CD4-positive, CD25-positive, alpha-beta regulatory T cell (primary cell): ENCODE results near the gene CAPN2. TPM values are rescaled to one million over a fixed set of nuclear protein-coding genes. Genes with fewer than 3 reads are reported as not detected.
A peak's percentile ranks its signal among the peaks of the same experiment; 100 is the strongest.

Experiments used
- ATAC-seq, 2 donors: fragments of 150-1000 bp; cut with Tn5 transposase; one replicate each; pipeline ENCODE4 v1.10.0; 2021; ENCODE audit warnings: low read depth in 2 of 2, moderate number of reproducible peaks in 2 of 2, moderate library complexity in 1 of 2
- DNase-seq, 3 donors: peaks; one replicate each; pipeline versions ENCODE4 v3.0.0 to v3.0.0-alpha.2; 2012 to 2022; ENCODE audit warnings: mixed read lengths in 1 of 3
- H3K27ac ChIP-seq: one replicate; pipeline ENCODE4 v1.7.0; 2013; ENCODE audit warnings: mild to moderate bottlenecking, low read length; ENCODE audit not compliant: insufficient read depth, poor library complexity, severe bottlenecking
- H3K27me3 ChIP-seq: one replicate; pipeline ENCODE4 v1.7.0; 2013; ENCODE audit warnings: low read length; ENCODE audit not compliant: control insufficient read depth, insufficient read depth
- H3K36me3 ChIP-seq: one replicate; pipeline ENCODE4 v1.7.0; 2013; ENCODE audit warnings: mild to moderate bottlenecking, low read length, moderate library complexity; ENCODE audit not compliant: control insufficient read depth, insufficient read depth
- H3K4me1 ChIP-seq: 2 replicates; pipeline ENCODE4 v1.7.0; 2013; ENCODE audit warnings: mild to moderate bottlenecking, low read length; ENCODE audit not compliant: insufficient read depth, control insufficient read depth, poor library complexity, severe bottlenecking
- H3K4me3 ChIP-seq: one replicate; pipeline ENCODE4 v1.7.0; 2013; ENCODE audit warnings: low read depth, mild to moderate bottlenecking, low read length, moderate library complexity
- H3K9me3 ChIP-seq, 2 experiments: 1 replicate in 1 of 2; 2 replicates in 1 of 2; pipeline ENCODE4 v1.7.0; 2013; ENCODE audit warnings: low read length in 2 of 2, mild to moderate bottlenecking in 1 of 2, moderate library complexity in 1 of 2; ENCODE audit not compliant: control insufficient read depth in 2 of 2
- H3K27ac Mint-ChIP-seq, 3 donors: one replicate each; pipeline ENCODE4 v1.8.0; 2020 to 2022; ENCODE audit warnings: mild to moderate bottlenecking in 3 of 3, mixed read lengths in 3 of 3, moderate library complexity in 2 of 3
- H3K27me3 Mint-ChIP-seq: one replicate; pipeline ENCODE4 v1.8.0; 2022; ENCODE audit warnings: mild to moderate bottlenecking, mixed read lengths
- H3K36me3 Mint-ChIP-seq: one replicate; pipeline ENCODE4 v1.8.0; 2020; ENCODE audit warnings: mixed read lengths
- H3K4me1 Mint-ChIP-seq, 4 donors: one replicate each; pipeline ENCODE4 v1.8.0; 2020 to 2022; ENCODE audit warnings: mixed read lengths in 4 of 4, mild to moderate bottlenecking in 1 of 4
- H3K4me3 Mint-ChIP-seq, 4 donors: one replicate each; pipeline ENCODE4 v1.8.0; 2020 to 2022; ENCODE audit warnings: mild to moderate bottlenecking in 4 of 4, mixed read lengths in 4 of 4, moderate library complexity in 3 of 4
- H3K9me3 Mint-ChIP-seq, 7 donors: one replicate each; pipeline ENCODE4 v1.8.0; 2020 to 2022; ENCODE audit warnings: mixed read lengths in 7 of 7, mild to moderate bottlenecking in 3 of 7, moderate library complexity in 2 of 7
- polyA plus RNA-seq, 4 donors: library from polyadenylated mRNA; unstranded; fragments of 300-500 nt; fragmentation: Illumina TruSeq; gene quantifications; one replicate each; pipeline ENCODE4 v1.2.3, GENCODE V29; 2021
- total RNA-seq: library from RNA; stranded (reverse); gene quantifications from one replicate; pipeline ENCODE4 v1.2.3, GENCODE V29; 2022

The CAPN2 gene
- total and polyA plus RNA-seq, 5 donors from 2014 or later = 132 to 278 (median 161) TPM

- Mint-ChIP-seq H3K9me3 (no peaks in the 10 kb centered on the region), H3K36me3 (peaks cover 32% of the 10 kb centered on the region), H3K27me3 (no peaks in the 10 kb centered on the region), H3K4me3 (no peak overlapping the region), H3K27ac (peak overlapping the region; percentile 44 to 69 (median 56)), H3K4me1 (peaks cover 0 to 8% (median 5%) of the 10 kb centered on the region in 4 donors)
- no peak overlapping the region for H3K4me3 ChIP-seq
- DNase-seq (no peak), ATAC-seq (no peak)
- no peaks in the 10 kb centered on the region for H3K27me3 ChIP-seq
- H3K27ac ChIP-seq = peak overlapping the region; percentile 10
- peaks cover 4% of the 10 kb centered on the region for H3K4me1 ChIP-seq
- peaks cover 43% of the 10 kb centered on the region for H3K36me3 ChIP-seq
- no peaks in the 10 kb centered on the region for H3K9me3 ChIP-seq
Observed at GRCh38 chr1:223780949-223781348, 68.6 kb downstream of the CAPN2 start.

GRCh38 chr1:223783676-223784075 lies 71.3 kb downstream of the CAPN2 start:
- peaks cover 21% of the 10 kb centered on the region for H3K36me3 Mint-ChIP-seq
- H3K4me1 Mint-ChIP-seq = peaks cover 0 to 6% (median 0%) of the 10 kb centered on the region in 4 donors
- no peak for ATAC-seq
- peak overlapping the region in 1 of 3 donors; percentile 21 for H3K27ac Mint-ChIP-seq
- Histone ChIP-seq H3K27ac (no peak overlapping the region), H3K4me3 (no peak overlapping the region), H3K27me3 (no peaks in the 10 kb centered on the region), H3K9me3 (no peaks in the 10 kb centered on the region), H3K4me1 (no peaks in the 10 kb centered on the region), H3K36me3 (peaks cover 35% of the 10 kb centered on the region)
- H3K27me3 Mint-ChIP-seq = no peaks in the 10 kb centered on the region
- no peaks in the 10 kb centered on the region for H3K9me3 Mint-ChIP-seq
- DNase-seq = no peak
- no peak overlapping the region for H3K4me3 Mint-ChIP-seq

- peaks cover 0 to 6% (median 0%) of the 10 kb centered on the region in 4 donors for H3K4me1 Mint-ChIP-seq
- no peak overlapping the region for H3K27ac Mint-ChIP-seq
- Histone ChIP-seq H3K27ac (no peak overlapping the region), H3K36me3 (peaks cover 33% of the 10 kb centered on the region), H3K4me3 (no peak overlapping the region), H3K9me3 (no peaks in the 10 kb centered on the region), H3K4me1 (no peaks in the 10 kb centered on the region), H3K27me3 (no peaks in the 10 kb centered on the region)
- ATAC-seq (no peak), DNase-seq (no peak)
- H3K36me3 Mint-ChIP-seq = peaks cover 22% of the 10 kb centered on the region
- H3K4me3 Mint-ChIP-seq = no peak overlapping the region
- H3K27me3 Mint-ChIP-seq = no peaks in the 10 kb centered on the region
- no peaks in the 10 kb centered on the region for H3K9me3 Mint-ChIP-seq
Observed at GRCh38 chr1:223784541-223784940, 72.2 kb downstream of the CAPN2 start.

- no peak overlapping the region for H3K27ac ChIP-seq
- peaks cover 22% of the 10 kb centered on the region for H3K36me3 Mint-ChIP-seq
- peaks cover 23% of the 10 kb centered on the region for H3K36me3 ChIP-seq
- no peak overlapping the region for H3K4me3 Mint-ChIP-seq
- no peaks in the 10 kb centered on the region for H3K27me3 Mint-ChIP-seq
- no peaks in the 10 kb centered on the region for H3K9me3 Mint-ChIP-seq
- peaks cover 0 to 3% (median 0%) of the 10 kb centered on the region in 4 donors for H3K4me1 Mint-ChIP-seq
- H3K4me3 ChIP-seq = no peak overlapping the region
- H3K9me3 ChIP-seq = no peaks in the 10 kb centered on the region
- H3K27me3 ChIP-seq = no peaks in the 10 kb centered on the region
- ATAC-seq (no peak), DNase-seq (no peak)
- no peaks in the 10 kb centered on the region for H3K4me1 ChIP-seq
- peak overlapping the region in 1 of 3 donors; percentile 53 for H3K27ac Mint-ChIP-seq
Observed at GRCh38 chr1:223785808-223786207, 73.5 kb downstream of the CAPN2 start.

- DNase-seq (no peak), ATAC-seq (no peak)
- H3K27me3 ChIP-seq = no peaks in the 10 kb centered on the region
- no peaks in the 10 kb centered on the region for H3K9me3 ChIP-seq
- Mint-ChIP-seq H3K36me3 (peaks cover 23% of the 10 kb centered on the region), H3K27me3 (no peaks in the 10 kb centered on the region), H3K4me3 (no peak overlapping the region), H3K4me1 (peaks cover 0 to 4% (median 0%) of the 10 kb centered on the region in 4 donors), H3K27ac (peak overlapping the region in 2 of 3 donors; percentile 33 to 59), H3K9me3 (no peaks in the 10 kb centered on the region)
- H3K36me3 ChIP-seq = peaks cover 32% of the 10 kb centered on the region
- H3K4me3 ChIP-seq = no peak overlapping the region
- H3K27ac ChIP-seq = no peak overlapping the region
- H3K4me1 ChIP-seq = no peaks in the 10 kb centered on the region
Observed at GRCh38 chr1:223788746-223789415, 76.5 kb downstream of the CAPN2 start.

- peaks cover 0 to 4% (median 0%) of the 10 kb centered on the region in 4 donors for H3K4me1 Mint-ChIP-seq
- Histone ChIP-seq H3K36me3 (peaks cover 49% of the 10 kb centered on the region), H3K4me1 (no peaks in the 10 kb centered on the region), H3K4me3 (no peak overlapping the region), H3K27ac (no peak overlapping the region), H3K27me3 (no peaks in the 10 kb centered on the region), H3K9me3 (no peaks in the 10 kb centered on the region)
- H3K27me3 Mint-ChIP-seq = no peaks in the 10 kb centered on the region
- DNase-seq (no peak), ATAC-seq (no peak)
- peak overlapping the region; percentile 11 to 38 (median 14) for H3K27ac Mint-ChIP-seq
- no peaks in the 10 kb centered on the region for H3K9me3 Mint-ChIP-seq
- H3K4me3 Mint-ChIP-seq = no peak overlapping the region
- peaks cover 28% of the 10 kb centered on the region for H3K36me3 Mint-ChIP-seq
Observed at GRCh38 chr1:223792046-223792445, 79.7 kb downstream of the CAPN2 start.

GRCh38 chr1:223793716-223794115 lies 81.4 kb downstream of the CAPN2 start:
- no peak for DNase-seq
- H3K27me3 Mint-ChIP-seq = no peaks in the 10 kb centered on the region
- peaks cover 56% of the 10 kb centered on the region for H3K36me3 ChIP-seq
- H3K36me3 Mint-ChIP-seq = peaks cover 35% of the 10 kb centered on the region
- no peak for ATAC-seq
- H3K4me1 ChIP-seq = no peaks in the 10 kb centered on the region
- H3K4me1 Mint-ChIP-seq = peaks cover 0 to 4% (median 0%) of the 10 kb centered on the region in 4 donors
- no peaks in the 10 kb centered on the region for H3K9me3 Mint-ChIP-seq
- no peak overlapping the region for H3K4me3 ChIP-seq
- H3K27ac ChIP-seq = no peak overlapping the region
- no peak overlapping the region for H3K4me3 Mint-ChIP-seq
- no peaks in the 10 kb centered on the region for H3K9me3 ChIP-seq
- H3K27me3 ChIP-seq = no peaks in the 10 kb centered on the region
- H3K27ac Mint-ChIP-seq = no peak overlapping the region
